IMR-90 (cell line): ENCODE data around the gene ATG7.
A peak's percentile ranks its signal among the peaks of the same experiment; 100 is the strongest.

Source experiments
- BHLHE40 ChIP-seq: fragments of 150-350 bp; IDR thresholded peaks from 2 replicates; pipeline ENCODE4 v1.6.1; 2016; ENCODE audit warnings: mild to moderate bottlenecking, low read depth, low read length
- CEBPB ChIP-seq: IDR thresholded peaks from 2 replicates; pipeline ENCODE4 v1.6.1; 2012; ENCODE audit warnings: low read depth, low read length, improper control_type of control experiment
- FOS ChIP-seq: fragments of 150-350 bp; IDR thresholded peaks from 2 replicates; pipeline ENCODE4 v1.6.1; 2016; ENCODE audit warnings: low read depth, low read length
- MAFK ChIP-seq: IDR thresholded peaks from 2 replicates; pipeline ENCODE4 v1.6.1; 2012; ENCODE audit warnings: low read depth, low read length, improper control_type of control experiment
- MAZ ChIP-seq: IDR thresholded peaks from 2 replicates; pipeline ENCODE4 v1.6.1; 2012; ENCODE audit warnings: low read depth, mild to moderate bottlenecking, low read length, improper control_type of control experiment, moderate library complexity, borderline replicate concordance
- MXI1 ChIP-seq: IDR thresholded peaks from 2 replicates; pipeline ENCODE4 v1.6.1; 2012; ENCODE audit warnings: low read depth, mild to moderate bottlenecking, low read length, moderate library complexity, borderline replicate concordance
- POLR2A ChIP-seq: IDR thresholded peaks from 2 replicates; pipeline ENCODE4 v1.6.1; 2012; ENCODE audit warnings: mild to moderate bottlenecking, low read depth, low read length
- RAD21 ChIP-seq: IDR thresholded peaks from 2 replicates; pipeline ENCODE4 v1.6.1; 2012; ENCODE audit warnings: low read length, improper control_type of control experiment
- RCOR1 ChIP-seq: IDR thresholded peaks from 2 replicates; pipeline ENCODE4 v1.6.1; 2012; ENCODE audit warnings: mild to moderate bottlenecking, low read length, improper control_type of control experiment; ENCODE audit not compliant: insufficient replicate concordance
- RFX5 ChIP-seq: IDR thresholded peaks from 2 replicates; pipeline ENCODE4 v1.8.0; 2012; ENCODE audit warnings: low read depth, mild to moderate bottlenecking, low read length, moderate library complexity
- SMC3 ChIP-seq: fragments of 150-350 bp; IDR thresholded peaks from 2 replicates; pipeline ENCODE4 v1.6.1; 2016; ENCODE audit warnings: low read depth, mild to moderate bottlenecking, antibody characterized with exemption, low read length, moderate library complexity
- TF ChIP-seq, protein P1 (sequence below): conservative IDR thresholded peaks from 2 replicates; pipeline ENCODE4 v1.5.1; 2012; ENCODE audit warnings: mild to moderate bottlenecking, low read depth, low read length, improper control_type of control experiment
- TF ChIP-seq, protein P2 (sequence below): fragments of 150-350 bp; IDR thresholded peaks from 2 replicates; pipeline ENCODE4 v1.6.1; 2017; ENCODE audit warnings: mild to moderate bottlenecking, antibody characterized with exemption, low read length, low read depth

DNA sequence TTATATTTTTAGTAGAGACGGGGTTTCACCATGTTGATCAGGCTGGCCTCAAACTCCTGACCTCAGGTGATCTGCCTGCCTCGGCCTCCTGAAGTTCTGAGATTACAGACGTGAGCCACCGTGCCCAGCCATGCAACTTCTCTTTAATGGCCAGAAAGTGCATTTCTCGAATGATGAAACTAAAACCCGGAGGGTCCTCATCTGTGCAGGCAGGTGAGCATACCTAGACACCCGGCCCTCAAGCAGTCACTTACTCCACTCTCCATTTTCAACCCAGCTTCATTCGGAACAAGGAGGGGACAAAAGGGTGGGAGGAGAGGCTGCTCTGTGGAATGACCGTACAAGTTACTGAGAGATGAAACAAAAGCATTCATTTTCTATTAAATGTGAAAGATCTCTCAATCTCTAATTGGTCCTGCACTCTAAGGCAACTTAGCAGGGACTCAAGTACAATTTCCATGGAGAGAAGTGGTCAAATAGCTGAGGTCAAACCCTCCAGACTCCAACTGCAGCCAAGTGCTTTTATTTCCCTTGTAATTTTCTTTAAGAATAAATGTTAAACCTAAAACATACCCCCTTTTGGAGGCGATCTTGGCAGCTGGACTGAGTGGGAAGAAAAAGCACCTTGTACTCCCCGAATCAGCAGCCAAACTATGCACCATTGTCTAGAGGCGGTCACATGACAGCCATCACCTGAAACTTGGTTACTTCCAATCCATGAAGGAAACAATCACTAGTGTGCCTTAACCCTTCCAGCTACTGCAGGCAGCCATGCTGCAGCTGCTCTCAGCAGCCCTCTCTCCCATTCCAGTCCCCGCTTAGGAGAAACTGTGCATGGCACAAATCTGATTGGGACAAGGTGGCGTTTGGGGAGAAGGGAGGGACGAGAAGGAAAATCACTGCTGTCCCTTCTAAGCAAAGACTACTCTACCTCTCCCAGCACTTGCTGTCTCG is 309.3 kb downstream of the ATG7 start:
- TF ChIP-seq RCOR1 (no peak), RAD21 (no peak), MAFK (no peak), MXI1 (no peak), POLR2A (no peak), CEBPB (no peak), BHLHE40 (no peak), RFX5 (no peak), SMC3 (no peak), MAZ (no peak), FOS (no peak)
- TF ChIP-seq, protein P1, sequence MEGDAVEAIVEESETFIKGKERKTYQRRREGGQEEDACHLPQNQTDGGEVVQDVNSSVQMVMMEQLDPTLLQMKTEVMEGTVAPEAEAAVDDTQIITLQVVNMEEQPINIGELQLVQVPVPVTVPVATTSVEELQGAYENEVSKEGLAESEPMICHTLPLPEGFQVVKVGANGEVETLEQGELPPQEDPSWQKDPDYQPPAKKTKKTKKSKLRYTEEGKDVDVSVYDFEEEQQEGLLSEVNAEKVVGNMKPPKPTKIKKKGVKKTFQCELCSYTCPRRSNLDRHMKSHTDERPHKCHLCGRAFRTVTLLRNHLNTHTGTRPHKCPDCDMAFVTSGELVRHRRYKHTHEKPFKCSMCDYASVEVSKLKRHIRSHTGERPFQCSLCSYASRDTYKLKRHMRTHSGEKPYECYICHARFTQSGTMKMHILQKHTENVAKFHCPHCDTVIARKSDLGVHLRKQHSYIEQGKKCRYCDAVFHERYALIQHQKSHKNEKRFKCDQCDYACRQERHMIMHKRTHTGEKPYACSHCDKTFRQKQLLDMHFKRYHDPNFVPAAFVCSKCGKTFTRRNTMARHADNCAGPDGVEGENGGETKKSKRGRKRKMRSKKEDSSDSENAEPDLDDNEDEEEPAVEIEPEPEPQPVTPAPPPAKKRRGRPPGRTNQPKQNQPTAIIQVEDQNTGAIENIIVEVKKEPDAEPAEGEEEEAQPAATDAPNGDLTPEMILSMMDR, result no peak
- TF ChIP-seq, protein P2, sequence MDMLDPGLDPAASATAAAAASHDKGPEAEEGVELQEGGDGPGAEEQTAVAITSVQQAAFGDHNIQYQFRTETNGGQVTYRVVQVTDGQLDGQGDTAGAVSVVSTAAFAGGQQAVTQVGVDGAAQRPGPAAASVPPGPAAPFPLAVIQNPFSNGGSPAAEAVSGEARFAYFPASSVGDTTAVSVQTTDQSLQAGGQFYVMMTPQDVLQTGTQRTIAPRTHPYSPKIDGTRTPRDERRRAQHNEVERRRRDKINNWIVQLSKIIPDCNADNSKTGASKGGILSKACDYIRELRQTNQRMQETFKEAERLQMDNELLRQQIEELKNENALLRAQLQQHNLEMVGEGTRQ, result peak; percentile 46; the same call in 1 of the 2 replicates
